B cell (primary cell): ENCODE results near the gene DUSP1. TPM values are rescaled to one million over a fixed set of nuclear protein-coding genes. Genes with fewer than 3 reads are reported as not detected.

ENCODE experiments used
- ATAC-seq: fragments of 200-7000 bp; cut with Tn5 transposase; one replicate; pipeline ENCODE4 v1.10.0; 2021; ENCODE audit warnings: low read depth, mild to moderate bottlenecking, moderate number of reproducible peaks, moderate library complexity
- CTCF ChIA-PET: fragments of 350-600 bp; sonication (Branson Sonifier 250); formaldehyde crosslinking; loops from one replicate; lab custom pipeline; 2021; ENCODE audit warnings: antibody characterized with exemption, inconsistent platforms; lab: Charles Lee
- POLR2A ChIA-PET: fragments of 350-600 bp; sonication (Branson Sonifier 250); formaldehyde crosslinking; loops from one replicate; lab custom pipeline; 2021; ENCODE audit warnings: antibody characterized with exemption; lab: Charles Lee
- DNase-seq: peaks from one replicate; pipeline ENCODE4 v3.0.0; 2013
- H2AFZ ChIP-seq: 2 replicates; pipeline ENCODE4 v1.6.1; 2012; ENCODE audit warnings: mild to moderate bottlenecking, low read depth, low read length; ENCODE audit not compliant: insufficient read depth, poor library complexity, severe bottlenecking
- H3K27ac ChIP-seq, 2 donors: 1 replicate in 1 of 2; 2 replicates in 1 of 2; pipeline ENCODE4 v1.5.1; 2012 to 2013; ENCODE audit warnings: low read length in 2 of 2, mild to moderate bottlenecking in 2 of 2, moderate library complexity in 1 of 2
- H3K27me3 ChIP-seq, 4 experiments: fragments of 200-600 bp in 1 of 4; sonication (generic) in 1 of 4; replicated peaks in 1 of 4; 1 replicate in 2 of 4; 2 replicates in 2 of 4; pipeline versions ENCODE4 v1.6.1 to v1.7.0; 2013 to 2016; ENCODE audit warnings: low read length in 3 of 4, mild to moderate bottlenecking in 2 of 4, mixed read lengths in 1 of 4, moderate library complexity in 1 of 4; ENCODE audit not compliant: insufficient read depth in 4 of 4, control insufficient read depth in 3 of 4; ENCODE audit errors: control extremely low read depth in 1 of 4
- H3K36me3 ChIP-seq, 2 experiments: replicated peaks in 1 of 2; 1 replicate in 1 of 2; 2 replicates in 1 of 2; pipeline versions ENCODE4 v1.6.1 to v1.7.1; 2013; ENCODE audit warnings: low read length in 1 of 2; ENCODE audit not compliant: insufficient read depth in 2 of 2, control insufficient read depth in 1 of 2; ENCODE audit errors: control extremely low read depth in 1 of 2, extremely low read depth in 1 of 2
- H3K4me1 ChIP-seq, 2 donors: fragments of 200-600 bp in 1 of 2; sonication (generic) in 1 of 2; 1 replicate in 1 of 2; 2 replicates in 1 of 2; pipeline versions ENCODE4 v1.5.1 to v1.6.1; 2013 to 2017; ENCODE audit warnings: low read length in 2 of 2; ENCODE audit not compliant: control insufficient read depth in 2 of 2, insufficient read depth in 2 of 2
- H3K4me2 ChIP-seq: replicated peaks from 2 replicates; pipeline ENCODE3; 2012; ENCODE audit warnings: mild to moderate bottlenecking, low read depth, low read length; ENCODE audit not compliant: poor library complexity, severe bottlenecking
- H3K4me3 ChIP-seq, 5 experiments: fragments of 200-600 bp in 1 of 5; sonication (generic) in 1 of 5; 1 replicate in 3 of 5; 2 replicates in 2 of 5; pipeline versions ENCODE4 v1.5.1 to v1.7.0; 2011 to 2016; ENCODE audit warnings: low read length in 4 of 5, mild to moderate bottlenecking in 4 of 5, low read depth in 2 of 5, control low read depth in 1 of 5, moderate library complexity in 1 of 5; ENCODE audit not compliant: insufficient read depth in 1 of 5; ENCODE audit errors: control extremely low read depth in 1 of 5, extremely low read depth in 1 of 5
- H3K79me2 ChIP-seq: fragments of 200-600 bp; sonication (generic); one replicate; pipeline ENCODE4 v1.6.0; 2016; ENCODE audit warnings: low read length; ENCODE audit not compliant: control insufficient read depth, insufficient read depth
- H3K9ac ChIP-seq: fragments of 200-600 bp; sonication (generic); 2 replicates; pipeline ENCODE4 v1.6.1; 2017; ENCODE audit warnings: mild to moderate bottlenecking, low read length, moderate library complexity
- H3K9me3 ChIP-seq, 3 donors: one replicate each; pipeline versions ENCODE4 v1.6.1 to v1.7.1; 2013; ENCODE audit warnings: low read length in 2 of 3; ENCODE audit not compliant: control insufficient read depth in 2 of 3, insufficient read depth in 1 of 3; ENCODE audit errors: control extremely low read depth in 1 of 3
- H4K20me1 ChIP-seq: 2 replicates; pipeline ENCODE4 v1.6.0; 2012; ENCODE audit warnings: mild to moderate bottlenecking, low read length; ENCODE audit not compliant: insufficient read depth, control insufficient read depth, poor library complexity, severe bottlenecking
- H3K27ac Mint-ChIP-seq: one replicate; pipeline ENCODE4 v1.8.0; 2021; ENCODE audit warnings: mixed read lengths
- H3K27me3 Mint-ChIP-seq: one replicate; pipeline ENCODE4 v1.8.0; 2021; ENCODE audit warnings: mixed read lengths
- H3K4me1 Mint-ChIP-seq: one replicate; pipeline ENCODE4 v1.8.0; 2021; ENCODE audit warnings: mixed read lengths
- H3K4me3 Mint-ChIP-seq: one replicate; pipeline ENCODE4 v1.8.0; 2021; ENCODE audit warnings: mixed read lengths
- H3K9me3 Mint-ChIP-seq: one replicate; pipeline ENCODE4 v1.8.0; 2022; ENCODE audit warnings: mixed read lengths; ENCODE audit not compliant: insufficient read depth
- CTCF ChIP-seq: fragments of 200-600 bp; IDR thresholded peaks from one replicate; pipeline ENCODE4 v1.8.0; 2022; ENCODE audit warnings: antibody characterized with exemption, mild to moderate bottlenecking
- EZH2 ChIP-seq: IDR thresholded peaks from 2 replicates; pipeline ENCODE4 v1.6.1; 2012; ENCODE audit warnings: borderline replicate concordance, low read depth, mild to moderate bottlenecking, moderate library complexity, low read length; ENCODE audit not compliant: insufficient read depth, poor library complexity, severe bottlenecking
- WGBS: methylation state at CpG from one replicate; pipeline ENCODE4 v1.1.5; 2013; ENCODE audit warnings: missing lambda C conversion rate; ENCODE audit not compliant: insufficient coverage; 5-methylcytosine and 5-hydroxymethylcytosine counted together
- intact Hi-C: fragments of 100-400 bp; cut with micrococcal nuclease; formaldehyde crosslinking; loops from one replicate; pipeline ENCODE4 v1.10.0; 2022
- polyA plus RNA-seq: library from polyadenylated mRNA; depleted of rRNA; stranded (reverse); fragments of >200 nt; gene quantifications from 2 replicates; pipeline ENCODE4 v1.2.3, GENCODE V29; 2012
- total RNA-seq, 2 donors: library from RNA; stranded (reverse); fragments of 120-200 nt in 1 of 2; gene quantifications; 1 replicate in 1 of 2; 2 replicates in 1 of 2; pipeline versions ENCODE4 v1.2.3 to v1.2.4, GENCODE V29; 2013 to 2022

Gene DUSP1
- total and polyA plus RNA-seq, 2 donors (not counting 1 experiment from before 2014, with no cell fraction given): 71.2 to 4,228 TPM

GRCh38 chr5:172799416-172799815 lies 28.4 kb upstream of the DUSP1 start:
- Mint-ChIP-seq H3K9me3 (no peaks in the 10 kb centered on the region), H3K4me1 (peaks cover 3% of the 10 kb centered on the region), H3K27me3 (no peaks in the 10 kb centered on the region), H3K27ac (peak overlapping the region; percentile 7), H3K4me3 (no peak overlapping the region)
- no peak overlapping the region for H3K27ac ChIP-seq
- H3K79me2 ChIP-seq: no peaks in the 10 kb centered on the region
- ChIA-PET POLR2A (no interaction called here), CTCF (interaction anchor here (1.8 kb wide), 1 partner anchor 8 kb away, joined by 5 read pairs; no protein-coding TSS in a partner anchor)
- H3K4me2 ChIP-seq: no peak overlapping the region
- H4K20me1 ChIP-seq: no peaks in the 10 kb centered on the region
- peaks cover 0 to 1% (median 0%) of the 10 kb centered on the region in 3 donors for H3K9me3 ChIP-seq
- ATAC-seq (no peak), DNase-seq (no peak)
- intact Hi-C loops: no loop called here
- 92% methylated on average over 6 of the region's 6 CpGs for whole genome bisulfite sequencing
- no peaks in the 10 kb centered on the region for H3K27me3 ChIP-seq
- no peak overlapping the region for H3K9ac ChIP-seq
- H3K4me1 ChIP-seq: no peaks in the 10 kb centered on the region
- H2AFZ ChIP-seq: no peak overlapping the region
- TF ChIP-seq EZH2 (no peak), CTCF (no peak)
- H3K36me3 ChIP-seq: no peaks in the 10 kb centered on the region
- no peak overlapping the region for H3K4me3 ChIP-seq

- H2AFZ ChIP-seq: no peak overlapping the region
- H3K27me3 ChIP-seq: no peaks in the 10 kb centered on the region
- ATAC-seq (no peak), DNase-seq (no peak)
- H3K9me3 ChIP-seq: peaks cover 0 to 9% (median 2%) of the 10 kb centered on the region in 3 donors
- H4K20me1 ChIP-seq: no peaks in the 10 kb centered on the region
- no peak overlapping the region for H3K27ac ChIP-seq
- intact Hi-C loops: no loop called here
- POLR2A ChIA-PET: interaction anchor here (0.6 kb wide), 1 partner anchor 267 kb away, joined by 3 read pairs; no protein-coding TSS in a partner anchor
- H3K4me2 ChIP-seq: no peak overlapping the region
- peaks cover 0 to 5% of the 10 kb centered on the region in 2 donors for H3K4me1 ChIP-seq
- H3K79me2 ChIP-seq: no peaks in the 10 kb centered on the region
- no peak overlapping the region for H3K4me3 Mint-ChIP-seq
- no peak overlapping the region for H3K4me3 ChIP-seq
- H3K27ac Mint-ChIP-seq: no peak overlapping the region
- H3K4me1 Mint-ChIP-seq: peaks cover 7% of the 10 kb centered on the region
- 88% methylated on average over 9 of the region's 14 CpGs for WGBS
- TF ChIP-seq EZH2: no peak
- TF ChIP-seq CTCF: no peak
- H3K36me3 ChIP-seq: no peaks in the 10 kb centered on the region
- H3K9me3 Mint-ChIP-seq: no peaks in the 10 kb centered on the region
- no peaks in the 10 kb centered on the region for H3K27me3 Mint-ChIP-seq
- H3K9ac ChIP-seq: no peak overlapping the region
- CTCF ChIA-PET: interaction anchor here (1.3 to 2.0 kb wide), 2 partner anchors 26 to 84 kb away, joined by 4 to 5 read pairs; no protein-coding TSS in a partner anchor
Observed at GRCh38 chr5:172798422-172799215, 27.6 kb upstream of the DUSP1 start.
